ENCODE data around the gene DDX24. TPM values are rescaled to one million over a fixed set of nuclear protein-coding genes. Genes with fewer than 3 reads are reported as not detected.

The DDX24 gene
- total RNA-seq, 4 donors from 2014 or later: 106 to 215 (median 147) TPM

- DNase-seq (ENCODE audit: low spot score) (no peak), ATAC-seq (ENCODE audit: low FRiP score) (no peak)
- TF ChIP-seq CTCF (IDR thresholded peaks at IDR 0.05): no peak
Observed at GRCh38 chr14:94126800-94127199, 45.8 kb upstream of the DDX24 start.

GRCh38 chr14:94126419-94126677, 45.3 kb upstream of the DDX24 start:
- TF ChIP-seq CTCF (IDR thresholded peaks at IDR 0.05): no peak
- no peak for ATAC-seq (ENCODE audit: low FRiP score)
- no peak for DNase-seq (ENCODE audit: low spot score)

- DNase-seq (ENCODE audit: low spot score): peak; percentile 16
- no peak for TF ChIP-seq CTCF (IDR thresholded peaks at IDR 0.05)
Observed at GRCh38 chr14:94125659-94126418, 44.8 kb upstream of the DDX24 start.

GRCh38 chr14:94124582-94125377, 43.8 kb upstream of the DDX24 start:
- no peak for ATAC-seq (ENCODE audit: low FRiP score)
- no peak for TF ChIP-seq CTCF (IDR thresholded peaks at IDR 0.05)
- no peak for DNase-seq (ENCODE audit: low spot score)

More at GRCh38 chr14:94125659-94126418, 44.8 kb upstream of the DDX24 start:
- ATAC-seq (ENCODE audit: low FRiP score): no peak

GRCh38 chr14:94123868-94124267, 42.9 kb upstream of the DDX24 start:
- TF ChIP-seq CTCF (IDR thresholded peaks at IDR 0.05): no peak
- DNase-seq (ENCODE audit: low spot score) (no peak), ATAC-seq (ENCODE audit: low FRiP score) (no peak)

GRCh38 chr14:94123296-94123695, 42.3 kb upstream of the DDX24 start:
- DNase-seq (ENCODE audit: low spot score) (no peak), ATAC-seq (ENCODE audit: low FRiP score) (no peak)
- TF ChIP-seq CTCF (IDR thresholded peaks at IDR 0.05): no peak

- DNase-seq (ENCODE audit: low spot score) (peak; percentile 7), ATAC-seq (ENCODE audit: low FRiP score) (no peak)
- TF ChIP-seq CTCF (IDR thresholded peaks at IDR 0.05): no peak
Observed at GRCh38 chr14:94122438-94122837, 41.4 kb upstream of the DDX24 start.

Measured in omental fat pad (tissue), 4 donors.